OCI-LY3 (cell line): ENCODE data around the gene APOB.

Source experiments
- H2AFZ ChIP-seq: fragments of 200-600, 300-600 bp; shearing (Covaris generic); 2 replicates; pipeline ENCODE4 v1.6.0; 2014; ENCODE audit warnings: antibody characterized with exemption, low read depth, low read length
- H3K27ac ChIP-seq: fragments of 200-600, 300-600 bp; sonication (generic); 2 replicates; pipeline ENCODE4 v1.5.1; 2014; ENCODE audit warnings: mild to moderate bottlenecking, low read length, moderate library complexity, mixed read lengths
- H3K27me3 ChIP-seq: fragments of 200-600, 300-600 bp; sonication (generic); 2 replicates; pipeline ENCODE4 v1.6.1; 2014; ENCODE audit warnings: low read depth, low read length, mixed read lengths
- H3K36me3 ChIP-seq: fragments of 200-600, 300-600 bp; sonication (generic); replicated peaks from 2 replicates; pipeline ENCODE3; 2014; ENCODE audit warnings: low read depth, low read length, mixed read lengths
- H3K4me1 ChIP-seq: fragments of 300-600, 200-600 bp; sonication (generic); 2 replicates; pipeline ENCODE4 v1.6.1; 2014; ENCODE audit warnings: low read length, mixed read lengths
- H3K4me2 ChIP-seq: fragments of 200-600, 300-600 bp; sonication (generic); 2 replicates; pipeline ENCODE4 v1.6.1; 2014; ENCODE audit warnings: low read length, mixed read lengths
- H3K4me3 ChIP-seq: fragments of 300-600, 200-600 bp; sonication (generic); 2 replicates; pipeline ENCODE4 v1.5.1; 2014; ENCODE audit warnings: antibody characterized with exemption, mild to moderate bottlenecking, low read length, moderate library complexity
- H3K79me2 ChIP-seq: fragments of 300-600, 200-600 bp; shearing (Covaris generic); 2 replicates; pipeline ENCODE4 v1.6.1; 2014; ENCODE audit warnings: mild to moderate bottlenecking, low read length, mixed read lengths
- H3K9ac ChIP-seq: fragments of 300-600, 200-600 bp; shearing (Covaris generic); 2 replicates; pipeline ENCODE4 v1.6.0; 2014; ENCODE audit warnings: mild to moderate bottlenecking, low read length, moderate library complexity
- H3K9me3 ChIP-seq: fragments of 200-600, 300-600 bp; shearing (Covaris generic); 2 replicates; pipeline ENCODE4 v1.6.1; 2014; ENCODE audit warnings: low read length, mixed read lengths; ENCODE audit not compliant: insufficient read depth
- H4K20me1 ChIP-seq: fragments of 200-600, 300-600 bp; sonication (generic); 2 replicates; pipeline ENCODE4 v1.6.1; 2016; ENCODE audit warnings: low read length, mixed read lengths; ENCODE audit not compliant: insufficient read depth
- EZH2phosphoT487 ChIP-seq: fragments of 200-600 bp; shearing (Covaris generic); IDR thresholded peaks from 2 replicates; pipeline ENCODE4 v1.6.1; 2018; ENCODE audit warnings: antibody characterized with exemption, mixed run types, low read depth
- TF ChIP-seq, protein P1 (sequence below): fragments of 200-600, 300-600 bp; sonication (generic); IDR thresholded peaks from 2 replicates; pipeline ENCODE4 v1.5.1; 2014; ENCODE audit warnings: antibody characterized with exemption, low read length, low read depth

APOB gene

DNA sequence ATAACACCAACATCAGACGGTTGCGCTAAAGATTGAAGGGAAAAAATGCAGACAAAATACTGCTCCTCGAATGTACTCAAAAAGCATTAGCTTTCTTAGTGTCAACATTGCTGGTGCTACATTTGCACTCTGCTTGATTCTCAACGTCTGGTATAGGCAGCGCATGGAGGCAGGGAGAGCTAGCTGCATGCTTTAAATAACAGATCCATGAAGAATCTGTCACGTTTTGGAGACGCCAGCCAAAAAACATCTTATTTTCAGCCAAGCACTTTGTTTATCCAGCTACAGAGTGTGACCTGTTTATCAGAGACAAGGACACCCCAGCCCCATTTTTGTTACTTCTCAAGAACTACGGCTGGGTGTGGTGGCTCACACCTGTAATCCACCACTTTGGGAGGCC lies 59.5 kb downstream of the APOB start:
- TF ChIP-seq EZH2phosphoT487, result no peak
- TF ChIP-seq, protein P1, sequence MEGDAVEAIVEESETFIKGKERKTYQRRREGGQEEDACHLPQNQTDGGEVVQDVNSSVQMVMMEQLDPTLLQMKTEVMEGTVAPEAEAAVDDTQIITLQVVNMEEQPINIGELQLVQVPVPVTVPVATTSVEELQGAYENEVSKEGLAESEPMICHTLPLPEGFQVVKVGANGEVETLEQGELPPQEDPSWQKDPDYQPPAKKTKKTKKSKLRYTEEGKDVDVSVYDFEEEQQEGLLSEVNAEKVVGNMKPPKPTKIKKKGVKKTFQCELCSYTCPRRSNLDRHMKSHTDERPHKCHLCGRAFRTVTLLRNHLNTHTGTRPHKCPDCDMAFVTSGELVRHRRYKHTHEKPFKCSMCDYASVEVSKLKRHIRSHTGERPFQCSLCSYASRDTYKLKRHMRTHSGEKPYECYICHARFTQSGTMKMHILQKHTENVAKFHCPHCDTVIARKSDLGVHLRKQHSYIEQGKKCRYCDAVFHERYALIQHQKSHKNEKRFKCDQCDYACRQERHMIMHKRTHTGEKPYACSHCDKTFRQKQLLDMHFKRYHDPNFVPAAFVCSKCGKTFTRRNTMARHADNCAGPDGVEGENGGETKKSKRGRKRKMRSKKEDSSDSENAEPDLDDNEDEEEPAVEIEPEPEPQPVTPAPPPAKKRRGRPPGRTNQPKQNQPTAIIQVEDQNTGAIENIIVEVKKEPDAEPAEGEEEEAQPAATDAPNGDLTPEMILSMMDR, result no peak
- Histone ChIP-seq H3K9ac (no peak overlapping the region), H3K9me3 (no peaks in the 10 kb centered on the region), H3K79me2 (no peaks in the 10 kb centered on the region), H3K36me3 (no peaks in the 10 kb centered on the region), H3K27me3 (no peaks in the 10 kb centered on the region; the same call in 1 of the 2 replicates), H2AFZ (no peak overlapping the region), H4K20me1 (no peaks in the 10 kb centered on the region), H3K4me1 (peaks cover 6% of the 10 kb centered on the region), H3K27ac (no peak overlapping the region), H3K4me2 (no peak overlapping the region), H3K4me3 (no peak overlapping the region)

GRCh38 chr2:20983844-20984243 lies 60.0 kb downstream of the APOB start:
- H3K79me2 ChIP-seq, result no peaks in the 10 kb centered on the region
- H3K9ac ChIP-seq, result no peak overlapping the region
- no peak overlapping the region for H2AFZ ChIP-seq
- no peak overlapping the region for H3K27ac ChIP-seq
- no peaks in the 10 kb centered on the region for H3K9me3 ChIP-seq
- H4K20me1 ChIP-seq, result no peaks in the 10 kb centered on the region
- H3K36me3 ChIP-seq, result no peaks in the 10 kb centered on the region
- peaks cover 6% of the 10 kb centered on the region for H3K4me1 ChIP-seq
- no peak overlapping the region for H3K4me2 ChIP-seq
- no peaks in the 10 kb centered on the region; the same call in 1 of the 2 replicates for H3K27me3 ChIP-seq
- TF ChIP-seq EZH2phosphoT487, result no peak
- TF ChIP-seq, protein P1, result no peak
- H3K4me3 ChIP-seq, result no peak overlapping the region

GRCh38 chr2:20982861-20983260 lies 61.0 kb downstream of the APOB start:
- Histone ChIP-seq H3K4me3 (no peak overlapping the region), H3K9me3 (no peaks in the 10 kb centered on the region), H4K20me1 (no peaks in the 10 kb centered on the region), H2AFZ (no peak overlapping the region), H3K4me1 (peaks cover 6% of the 10 kb centered on the region), H3K27ac (no peak overlapping the region), H3K9ac (no peak overlapping the region), H3K27me3 (no peaks in the 10 kb centered on the region; the same call in 1 of the 2 replicates), H3K79me2 (no peaks in the 10 kb centered on the region), H3K36me3 (no peaks in the 10 kb centered on the region), H3K4me2 (no peak overlapping the region)
- TF ChIP-seq EZH2phosphoT487, result no peak
- TF ChIP-seq, protein P1, result no peak

DNA sequence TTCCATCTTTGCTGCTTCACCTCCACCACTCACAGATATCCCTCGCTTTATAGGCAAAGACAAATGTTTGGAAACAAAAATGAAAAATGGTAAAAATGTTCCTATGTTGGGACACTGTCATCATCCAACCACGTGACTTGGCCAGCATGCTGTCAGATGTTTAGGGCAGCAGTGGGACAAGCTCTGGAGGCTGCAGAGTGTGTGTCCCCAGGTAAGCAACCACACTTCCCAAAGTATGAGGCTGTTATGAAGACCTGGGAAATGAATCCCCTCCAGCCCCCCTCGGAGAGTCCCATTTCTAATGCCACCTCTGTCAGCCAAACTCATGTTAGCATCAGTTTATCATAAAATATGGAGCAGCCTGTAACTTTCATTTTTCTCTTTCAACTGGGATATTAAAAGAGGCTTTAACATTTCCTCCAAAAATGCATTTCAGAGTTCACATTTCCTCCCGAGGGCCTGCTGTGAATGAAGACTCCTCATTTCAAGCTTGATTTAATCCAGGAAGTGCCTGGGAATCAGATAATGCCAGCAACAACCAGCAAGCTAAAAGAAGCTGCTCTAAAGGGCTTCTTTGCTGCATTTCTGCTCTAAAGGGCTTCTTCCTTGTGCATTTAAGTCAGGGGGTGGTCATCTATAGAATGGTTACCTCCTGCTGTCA lies 66.2 kb downstream of the APOB start:
- no peaks in the 10 kb centered on the region for H3K79me2 ChIP-seq
- no peaks in the 10 kb centered on the region for H4K20me1 ChIP-seq
- no peak overlapping the region for H2AFZ ChIP-seq
- H3K4me2 ChIP-seq, result no peak overlapping the region
- H3K36me3 ChIP-seq, result no peaks in the 10 kb centered on the region
- no peak for TF ChIP-seq EZH2phosphoT487
- TF ChIP-seq, protein P1, result no peak
- no peaks in the 10 kb centered on the region for H3K4me1 ChIP-seq
- H3K27me3 ChIP-seq, result no peaks in the 10 kb centered on the region; the same call in 1 of the 2 replicates
- no peaks in the 10 kb centered on the region for H3K9me3 ChIP-seq
- no peak overlapping the region for H3K27ac ChIP-seq
- no peak overlapping the region for H3K9ac ChIP-seq
- no peak overlapping the region for H3K4me3 ChIP-seq
